HG03066 (cell line): Measurements from ENCODE around the gene IL16.

ENCODE experiments used
- ATAC-seq: cut with Tn5 transposase; IDR thresholded peaks from one replicate; pipeline ENCODE4 v1.9.1; 2021; ENCODE audit warnings: low read depth; ENCODE audit not compliant: unreplicated experiment

The IL16 gene

GRCh38 chr15:81288040-81288439 lies 91.4 kb downstream of the IL16 start:
- no peak for ATAC-seq

GRCh38 chr15:81288616-81289015 lies 91.9 kb downstream of the IL16 start:
- no peak for ATAC-seq

DNA sequence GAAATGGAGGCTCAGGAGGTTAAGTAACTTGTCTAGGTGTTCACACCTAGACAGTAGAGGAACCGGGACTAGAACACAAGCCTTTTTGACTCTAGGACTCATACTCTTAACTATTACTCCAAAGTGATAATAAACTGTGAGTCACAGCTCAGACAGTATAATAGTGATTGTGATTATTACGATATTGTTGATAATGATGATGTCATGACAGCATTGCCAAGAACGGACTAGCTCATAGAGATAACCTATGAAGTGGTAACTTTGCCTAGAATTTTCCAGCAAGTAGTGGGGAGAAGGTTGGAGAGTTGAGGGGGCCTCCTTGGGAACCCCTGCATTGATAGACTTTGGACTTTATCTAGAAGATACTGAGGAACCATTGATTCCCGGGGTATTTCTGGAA lies 93.2 kb downstream of the IL16 start:
- no peak for ATAC-seq

- ATAC-seq, result peak; percentile 0
Observed at GRCh38 chr15:81291916-81292522, 95.3 kb downstream of the IL16 start.

GRCh38 chr15:81292523-81293001 lies 95.9 kb downstream of the IL16 start:
- ATAC-seq, result peak; percentile 38

GRCh38 chr15:81293728-81294515 lies 97.2 kb downstream of the IL16 start:
- peak; percentile 57 for ATAC-seq

DNA sequence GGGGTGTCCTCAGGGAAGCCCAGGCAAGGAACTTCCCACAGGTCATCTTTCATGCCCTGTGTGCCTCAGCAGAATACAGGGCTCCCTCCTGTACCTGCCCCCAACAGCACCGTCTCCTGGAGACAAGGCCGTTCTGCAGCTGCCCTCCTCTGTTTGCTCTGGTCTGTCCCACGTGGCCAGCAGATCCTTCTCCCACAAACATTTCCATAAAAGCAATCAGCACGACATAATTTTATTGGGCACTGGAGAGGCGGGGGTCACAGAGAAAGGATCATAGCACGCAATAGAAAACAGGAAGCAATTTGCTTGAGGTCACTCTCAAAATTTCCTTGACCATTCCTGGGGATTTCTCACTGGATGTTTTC lies 97.8 kb downstream of the IL16 start:
- no peak for ATAC-seq

DNA sequence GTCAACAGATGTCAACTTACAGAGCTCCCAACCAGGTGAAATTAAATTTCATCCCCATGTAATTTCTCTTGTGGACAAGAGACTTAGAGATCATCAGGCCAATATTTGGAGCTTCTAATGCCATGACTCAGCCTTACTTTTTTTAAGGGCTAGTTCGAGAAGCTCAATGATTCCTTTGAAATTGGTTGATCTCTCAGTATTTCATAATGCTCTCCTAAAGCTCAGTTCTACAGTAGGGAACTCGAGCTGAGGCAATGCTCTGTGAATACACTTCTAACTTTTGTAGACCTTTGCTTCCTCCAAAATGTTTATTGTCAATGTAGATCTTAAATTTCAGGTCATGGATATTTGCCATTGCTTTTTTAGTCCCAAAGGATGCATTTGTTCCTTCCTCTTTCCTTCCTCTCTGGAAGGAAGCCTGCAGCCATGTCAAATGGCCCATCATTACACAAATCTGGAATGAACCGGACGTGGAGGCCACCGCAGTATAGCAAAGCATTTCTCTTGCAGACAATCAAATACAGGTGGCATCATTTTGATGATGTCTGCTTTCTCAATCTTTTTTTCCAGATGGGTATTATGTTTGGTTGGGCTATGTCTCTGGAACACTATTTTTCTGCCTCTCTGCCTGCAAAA lies 98.9 kb downstream of the IL16 start:
- ATAC-seq, result no peak

- no peak for ATAC-seq
Observed at GRCh38 chr15:81296186-81296585, 99.5 kb downstream of the IL16 start.

DNA sequence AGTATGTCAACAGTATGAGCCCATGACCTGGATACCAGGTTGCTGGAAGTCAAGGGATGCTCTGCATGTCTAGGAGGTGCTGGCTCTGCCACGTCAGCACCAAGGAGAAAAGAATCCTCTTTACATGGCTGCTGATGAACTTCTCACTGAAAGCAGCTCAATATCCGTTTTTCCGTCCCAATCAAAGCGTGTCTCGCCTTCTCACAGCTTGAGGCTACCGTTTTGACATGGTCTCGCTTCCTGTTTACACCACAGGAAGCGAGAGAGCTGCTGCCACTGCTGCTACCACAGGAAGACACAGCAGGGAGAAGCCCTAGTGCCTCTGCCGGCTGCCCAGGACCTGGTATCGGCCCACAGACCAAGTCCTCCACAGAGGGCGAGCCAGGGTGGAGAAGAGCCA lies 100.0 kb downstream of the IL16 start:
- peak; percentile 31 for ATAC-seq

- ATAC-seq, result no peak
Observed at GRCh38 chr15:81297147-81297572, 100.5 kb downstream of the IL16 start.

- no peak for ATAC-seq
Observed at GRCh38 chr15:81297603-81298575, 101.2 kb downstream of the IL16 start.

DNA sequence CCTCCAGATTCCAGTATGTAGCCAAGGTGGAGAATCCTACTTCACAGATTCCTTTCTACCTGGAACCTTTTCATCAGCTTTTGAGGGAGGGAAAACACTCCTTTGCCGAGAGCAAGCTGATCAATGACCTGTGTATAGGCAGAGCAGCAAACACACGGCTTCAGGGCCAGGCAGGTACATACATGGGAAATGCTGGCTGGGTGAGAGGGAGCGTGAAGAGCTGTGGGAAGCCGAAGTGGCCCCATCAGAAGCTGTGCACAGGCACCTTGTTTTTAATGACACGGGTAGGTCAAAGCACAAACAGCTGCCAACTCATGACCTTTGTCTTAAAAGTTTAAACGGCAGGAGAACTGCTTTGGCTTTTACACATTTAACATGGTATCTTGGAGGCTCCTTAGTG lies 101.9 kb downstream of the IL16 start:
- no peak for ATAC-seq

GRCh38 chr15:81299156-81299555 lies 102.5 kb downstream of the IL16 start:
- no peak for ATAC-seq

DNA sequence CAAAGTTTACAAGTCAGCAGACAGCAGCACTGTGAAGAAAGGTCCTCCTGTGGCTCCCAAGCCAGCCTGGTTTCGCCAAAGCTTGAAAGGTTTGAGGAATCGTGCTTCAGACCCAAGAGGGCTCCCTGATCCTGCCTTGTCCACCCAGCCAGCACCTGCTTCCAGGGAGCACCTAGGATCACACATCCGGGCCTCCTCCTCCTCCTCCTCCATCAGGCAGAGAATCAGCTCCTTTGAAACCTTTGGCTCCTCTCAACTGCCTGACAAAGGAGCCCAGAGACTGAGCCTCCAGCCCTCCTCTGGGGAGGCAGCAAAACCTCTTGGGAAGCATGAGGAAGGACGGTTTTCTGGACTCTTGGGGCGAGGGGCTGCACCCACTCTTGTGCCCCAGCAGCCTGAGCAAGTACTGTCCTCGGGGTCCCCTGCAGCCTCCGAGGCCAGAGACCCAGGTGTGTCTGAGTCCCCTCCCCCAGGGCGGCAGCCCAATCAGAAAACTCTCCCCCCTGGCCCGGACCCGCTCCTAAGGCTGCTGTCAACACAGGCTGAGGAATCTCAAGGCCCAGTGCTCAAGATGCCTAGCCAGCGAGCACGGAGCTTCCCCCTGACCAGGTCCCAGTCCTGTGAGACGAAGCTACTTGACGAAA lies 103.1 kb downstream of the IL16 start:
- no peak for ATAC-seq

- peak; percentile 16 for ATAC-seq
Observed at GRCh38 chr15:81301385-81301784, 104.7 kb downstream of the IL16 start.

GRCh38 chr15:81301815-81302399 lies 105.2 kb downstream of the IL16 start:
- ATAC-seq, result peak; percentile 77

- no peak for ATAC-seq
Observed at GRCh38 chr15:81302701-81303109, 106.0 kb downstream of the IL16 start.
